ENCODE measurements around the gene UBE2B.

Gene UBE2B

DNA sequence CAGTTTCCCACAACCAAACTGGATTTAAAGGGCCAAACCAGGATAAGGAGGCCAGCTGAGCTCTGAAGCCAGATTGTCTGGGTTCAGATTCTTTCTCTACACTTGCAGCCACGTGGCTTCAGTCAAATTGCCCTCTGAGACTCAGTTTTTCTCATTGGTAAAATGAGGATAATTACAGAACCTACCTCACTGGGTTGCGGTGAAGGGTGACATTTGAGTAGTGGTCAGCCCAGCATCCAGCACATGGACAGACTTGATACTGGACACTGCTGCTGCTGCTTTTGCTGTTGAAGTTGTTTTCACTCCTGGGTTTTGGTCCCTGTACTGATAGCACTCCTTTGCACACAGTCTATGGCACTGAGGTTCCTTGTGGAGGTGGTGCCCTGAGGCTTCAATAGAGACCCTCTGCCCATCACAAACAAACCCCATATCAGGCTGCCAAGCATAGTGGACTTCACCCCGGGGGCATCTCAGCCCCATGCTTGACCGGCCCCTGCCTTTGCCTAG, 66.0 kb downstream of the UBE2B start:
- no peak for DNase-seq (ENCODE audit: low read depth, low spot score)

DNA sequence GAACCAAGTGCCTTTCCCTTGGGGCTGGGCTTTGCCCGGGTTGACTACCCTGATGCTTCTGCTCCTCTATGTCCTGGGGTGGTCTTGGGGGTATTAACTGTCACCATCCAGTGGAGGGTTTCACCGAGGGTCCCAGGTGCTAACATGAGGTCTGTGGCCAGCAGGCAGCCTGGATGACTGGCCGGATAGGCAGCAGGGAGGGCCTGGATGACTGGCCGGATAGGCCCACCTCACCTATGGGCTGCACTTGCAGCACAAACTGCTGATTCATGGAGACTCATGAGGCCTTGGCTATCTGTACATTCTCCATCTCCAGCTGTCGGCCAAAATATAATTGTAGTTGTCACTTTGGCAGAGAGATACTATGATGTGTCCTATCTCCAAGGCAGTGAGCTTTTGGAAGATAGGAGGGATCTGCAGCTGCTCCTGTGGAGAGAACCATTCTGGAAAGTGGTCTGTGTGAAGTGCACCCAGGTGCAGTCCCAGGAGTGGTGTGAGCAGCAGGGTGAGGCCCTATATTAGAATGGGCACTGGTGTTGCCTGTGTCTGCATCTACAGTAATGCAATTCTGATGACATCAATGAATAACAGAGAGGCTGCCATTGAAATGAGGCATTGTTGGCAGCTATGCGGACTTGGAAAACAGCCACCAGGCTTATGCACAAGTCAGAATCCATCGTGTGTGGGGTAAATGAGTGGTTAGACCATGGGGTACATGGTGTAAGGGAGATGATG, 66.6 kb downstream of the UBE2B start:
- peak; percentile 88 for DNase-seq (ENCODE audit: low read depth, low spot score)

DNA sequence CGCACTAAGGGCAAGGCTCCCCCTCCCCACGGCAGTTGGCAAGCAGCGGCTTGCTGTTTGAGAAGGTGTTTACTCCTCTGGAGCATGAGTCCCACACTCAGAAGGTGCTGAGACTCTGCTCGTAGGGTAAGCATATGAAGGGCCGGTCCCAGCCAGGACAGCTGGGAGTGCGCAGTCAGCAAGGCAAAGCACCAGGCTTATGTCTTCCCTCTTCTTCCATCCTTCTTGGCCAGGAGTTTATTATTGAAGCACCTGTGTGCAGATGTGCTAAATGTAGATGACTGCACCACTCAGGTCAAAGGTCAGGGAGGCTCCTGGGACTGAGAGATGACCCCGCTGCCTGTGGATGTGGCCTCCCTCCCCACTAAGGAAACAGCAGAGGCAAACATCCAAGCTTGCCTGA, 67.4 kb downstream of the UBE2B start:
- no peak for DNase-seq (ENCODE audit: low read depth, low spot score)

DNA sequence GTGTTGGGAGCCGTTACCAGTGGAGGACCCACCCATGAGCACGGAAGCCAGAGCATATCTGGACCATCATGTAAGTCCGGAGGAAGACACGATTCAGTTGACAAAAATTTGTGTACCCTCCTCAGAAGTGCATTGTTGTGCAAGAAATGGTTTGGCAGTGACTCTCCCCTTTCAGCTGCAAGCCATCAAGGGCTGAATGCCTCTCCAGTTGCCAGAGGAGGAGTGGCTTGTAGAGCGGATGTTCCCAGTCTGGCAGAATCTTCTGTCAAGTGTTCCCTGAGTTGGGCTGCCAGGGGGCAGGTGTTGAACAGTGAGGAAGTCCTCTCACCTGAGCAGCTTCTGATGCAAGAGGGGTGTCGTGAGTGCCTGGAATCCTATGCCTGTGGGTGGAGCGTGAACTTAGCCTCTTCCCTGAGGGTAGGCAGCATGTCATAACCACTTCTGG, 67.9 kb downstream of the UBE2B start:
- peak; percentile 85 for DNase-seq (ENCODE audit: low read depth, low spot score)

DNA sequence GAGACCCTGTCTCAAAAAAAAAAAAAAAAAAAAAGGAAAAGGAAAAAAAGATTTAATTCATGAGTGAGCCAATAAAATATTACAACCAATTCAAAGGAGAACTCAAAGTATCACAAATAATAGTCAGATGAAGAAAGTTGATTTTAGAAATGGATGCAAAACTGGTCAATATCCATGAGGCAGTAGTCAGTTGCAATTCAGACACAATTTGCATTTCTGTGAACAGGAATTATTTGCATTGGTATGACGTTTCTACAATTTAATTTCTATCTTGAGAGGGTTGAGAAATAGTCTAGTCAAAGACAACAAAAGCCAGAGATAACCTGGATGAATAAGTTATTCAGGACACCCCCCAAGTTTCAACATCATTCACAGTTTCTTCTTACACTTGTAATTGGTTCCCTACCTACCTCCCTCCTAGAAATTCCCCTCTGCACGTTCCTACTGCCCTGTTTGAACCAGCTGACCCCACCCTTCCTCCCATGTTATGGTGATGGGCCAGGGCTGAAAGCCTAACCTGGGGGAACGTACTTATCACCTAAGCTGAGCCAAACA, 68.9 kb downstream of the UBE2B start:
- no peak for DNase-seq (ENCODE audit: low read depth, low spot score)

Data from astrocyte of the hippocampus (primary cell).